Neural progenitor cell (in vitro differentiated cells): Measurements from ENCODE around the gene STX1B. TPM values are rescaled to one million over a fixed set of nuclear protein-coding genes. Genes with fewer than 3 reads are reported as not detected.

Experiments
- DNase-seq: peaks from one replicate; pipeline ENCODE4 v3.0.0-alpha.2; 2016; ENCODE audit warnings: low spot score
- H2AFZ ChIP-seq: fragments of 200-600 bp; sonication (generic); replicated peaks from 2 replicates; pipeline ENCODE4 v1.6.1; 2016; ENCODE audit warnings: antibody characterized with exemption
- H3F3A ChIP-seq: fragments of 200-600 bp; sonication (generic); 2 replicates; pipeline ENCODE4 v1.6.1; 2016; ENCODE audit warnings: antibody characterized with exemption, low read depth
- H3K27ac ChIP-seq: fragments of 200-600 bp; sonication (generic); 2 replicates; pipeline ENCODE4 v1.5.1; 2016; ENCODE audit warnings: mild to moderate bottlenecking
- H3K27me3 ChIP-seq: fragments of 200-600 bp; sonication (generic); 2 replicates; pipeline ENCODE4 v1.6.1; 2016; ENCODE audit warnings: mild to moderate bottlenecking, moderate library complexity
- H3K36me3 ChIP-seq: fragments of 200-600 bp; sonication (generic); 2 replicates; pipeline ENCODE4 v1.5.1; 2016
- H3K4me1 ChIP-seq: fragments of 200-600 bp; sonication (generic); 2 replicates; pipeline ENCODE4 v1.6.1; 2016; ENCODE audit warnings: mixed run types
- H3K4me2 ChIP-seq: fragments of 200-600 bp; sonication (generic); 2 replicates; pipeline ENCODE4 v1.6.1; 2016
- H3K4me3 ChIP-seq: fragments of 200-600 bp; sonication (generic); 2 replicates; pipeline ENCODE4 v1.5.1; 2016
- H3K79me2 ChIP-seq: fragments of 200-600 bp; sonication (generic); 2 replicates; pipeline ENCODE4 v1.6.1; 2016; ENCODE audit warnings: low read depth
- H3K9ac ChIP-seq: fragments of 200-600 bp; sonication (generic); 2 replicates; pipeline ENCODE4 v1.6.1; 2016
- H3K9me3 ChIP-seq: fragments of 200-600 bp; sonication (generic); 2 replicates; pipeline ENCODE4 v1.5.1; 2016; ENCODE audit warnings: low read depth
- H4K20me1 ChIP-seq: fragments of 200-600 bp; sonication (generic); 2 replicates; pipeline ENCODE4 v1.6.1; 2016; ENCODE audit warnings: low read depth
- H3K27ac Mint-ChIP-seq: 3 replicates; pipeline ENCODE4 v1.8.0; 2021; ENCODE audit warnings: mixed read lengths
- H3K27me3 Mint-ChIP-seq: 2 replicates; pipeline ENCODE4 v1.8.0; 2022; ENCODE audit warnings: low read depth, mild to moderate bottlenecking, inconsistent platforms, moderate library complexity, mixed read lengths; ENCODE audit not compliant: insufficient read depth
- H3K36me3 Mint-ChIP-seq: 3 replicates; pipeline ENCODE4 v1.8.0; 2021; ENCODE audit warnings: mixed read lengths
- H3K4me1 Mint-ChIP-seq: 3 replicates; pipeline ENCODE4 v1.8.0; 2021; ENCODE audit warnings: mixed read lengths
- H3K4me3 Mint-ChIP-seq: 3 replicates; pipeline ENCODE4 v1.8.0; 2021; ENCODE audit warnings: mild to moderate bottlenecking, moderate library complexity, mixed read lengths
- H3K9me3 Mint-ChIP-seq: 3 replicates; pipeline ENCODE4 v1.8.0; 2020; ENCODE audit warnings: mixed read lengths
- EZH2 ChIP-seq: fragments of 200-600 bp; sonication (generic); IDR thresholded peaks from 2 replicates; pipeline ENCODE4 v1.6.1; 2017; ENCODE audit warnings: antibody characterized with exemption, mild to moderate bottlenecking, moderate library complexity
- EZH2phosphoT487 ChIP-seq: fragments of 200-600 bp; sonication (generic); IDR thresholded peaks from 2 replicates; pipeline ENCODE4 v1.6.1; 2017; ENCODE audit warnings: antibody characterized with exemption
- total RNA-seq: library from RNA; depleted of rRNA; stranded (reverse); fragments of >200 nt; gene quantifications from 2 replicates; pipeline ENCODE4 v1.2.3, GENCODE V29; 2015; ENCODE audit warnings: low replicate concordance
- TF ChIP-seq, protein P1 (sequence below): fragments of 200-600 bp; sonication (generic); IDR thresholded peaks from 2 replicates; pipeline ENCODE4 v1.5.1; 2017; ENCODE audit warnings: antibody characterized with exemption, mild to moderate bottlenecking

The STX1B gene
- total RNA-seq, 1 donor from 2014 or later: 7.3 TPM

DNA sequence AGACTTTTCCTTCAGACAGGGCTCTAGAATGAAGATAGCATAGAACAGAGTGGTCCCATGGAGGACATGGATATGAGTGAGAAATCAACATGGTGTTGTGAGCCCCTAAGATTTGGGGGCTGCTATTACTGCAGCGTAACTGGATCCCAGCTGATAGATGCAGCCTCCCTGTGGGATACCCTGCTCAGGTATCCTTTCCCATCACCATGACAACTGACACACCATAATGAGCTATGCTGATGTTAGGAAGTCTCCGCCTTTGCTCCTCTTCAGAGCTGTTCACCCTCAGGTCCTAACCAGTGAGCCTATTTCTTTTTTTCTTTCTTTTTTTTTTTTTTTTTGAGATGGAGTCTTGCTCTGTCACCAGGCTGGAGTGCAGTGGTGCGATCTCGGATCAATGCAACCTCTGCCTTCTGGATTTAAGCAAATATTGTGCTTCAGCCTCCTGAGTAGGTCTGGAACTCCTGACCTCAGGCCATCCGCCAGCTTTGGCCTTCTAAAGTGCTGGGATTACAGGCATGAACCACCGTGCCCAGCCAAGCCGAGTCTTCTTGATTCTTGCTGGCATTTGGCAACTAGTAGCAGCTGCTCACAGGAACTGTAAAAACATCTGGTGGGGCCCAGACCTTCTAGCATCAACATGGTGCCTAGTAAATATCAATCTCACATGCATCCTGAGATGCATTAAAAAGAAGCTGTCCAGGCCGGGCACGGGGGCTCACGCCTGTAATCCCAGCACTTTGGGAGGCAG is 40.0 kb upstream of the STX1B start:
- DNase-seq: no peak
- peaks cover 2% of the 10 kb centered on the region for H3K36me3 Mint-ChIP-seq
- Histone ChIP-seq H2AFZ (no peak overlapping the region), H3K36me3 (no peaks in the 10 kb centered on the region), H3K27me3 (no peaks in the 10 kb centered on the region), H3K9me3 (no peaks in the 10 kb centered on the region), H3F3A (peaks cover 3% of the 10 kb centered on the region), H3K9ac (no peak overlapping the region), H3K4me3 (no peak overlapping the region), H3K27ac (no peak overlapping the region), H4K20me1 (no peaks in the 10 kb centered on the region), H3K4me1 (no peaks in the 10 kb centered on the region), H3K4me2 (no peak overlapping the region), H3K79me2 (no peaks in the 10 kb centered on the region)
- TF ChIP-seq, protein P1, sequence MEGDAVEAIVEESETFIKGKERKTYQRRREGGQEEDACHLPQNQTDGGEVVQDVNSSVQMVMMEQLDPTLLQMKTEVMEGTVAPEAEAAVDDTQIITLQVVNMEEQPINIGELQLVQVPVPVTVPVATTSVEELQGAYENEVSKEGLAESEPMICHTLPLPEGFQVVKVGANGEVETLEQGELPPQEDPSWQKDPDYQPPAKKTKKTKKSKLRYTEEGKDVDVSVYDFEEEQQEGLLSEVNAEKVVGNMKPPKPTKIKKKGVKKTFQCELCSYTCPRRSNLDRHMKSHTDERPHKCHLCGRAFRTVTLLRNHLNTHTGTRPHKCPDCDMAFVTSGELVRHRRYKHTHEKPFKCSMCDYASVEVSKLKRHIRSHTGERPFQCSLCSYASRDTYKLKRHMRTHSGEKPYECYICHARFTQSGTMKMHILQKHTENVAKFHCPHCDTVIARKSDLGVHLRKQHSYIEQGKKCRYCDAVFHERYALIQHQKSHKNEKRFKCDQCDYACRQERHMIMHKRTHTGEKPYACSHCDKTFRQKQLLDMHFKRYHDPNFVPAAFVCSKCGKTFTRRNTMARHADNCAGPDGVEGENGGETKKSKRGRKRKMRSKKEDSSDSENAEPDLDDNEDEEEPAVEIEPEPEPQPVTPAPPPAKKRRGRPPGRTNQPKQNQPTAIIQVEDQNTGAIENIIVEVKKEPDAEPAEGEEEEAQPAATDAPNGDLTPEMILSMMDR: no peak
- TF ChIP-seq EZH2phosphoT487: no peak
- TF ChIP-seq EZH2: no peak
- peaks cover 3% of the 10 kb centered on the region for H3K27me3 Mint-ChIP-seq
- H3K27ac Mint-ChIP-seq: no peak overlapping the region
- no peak overlapping the region for H3K4me3 Mint-ChIP-seq
- peaks cover 5% of the 10 kb centered on the region for H3K4me1 Mint-ChIP-seq
- no peaks in the 10 kb centered on the region for H3K9me3 Mint-ChIP-seq

DNA sequence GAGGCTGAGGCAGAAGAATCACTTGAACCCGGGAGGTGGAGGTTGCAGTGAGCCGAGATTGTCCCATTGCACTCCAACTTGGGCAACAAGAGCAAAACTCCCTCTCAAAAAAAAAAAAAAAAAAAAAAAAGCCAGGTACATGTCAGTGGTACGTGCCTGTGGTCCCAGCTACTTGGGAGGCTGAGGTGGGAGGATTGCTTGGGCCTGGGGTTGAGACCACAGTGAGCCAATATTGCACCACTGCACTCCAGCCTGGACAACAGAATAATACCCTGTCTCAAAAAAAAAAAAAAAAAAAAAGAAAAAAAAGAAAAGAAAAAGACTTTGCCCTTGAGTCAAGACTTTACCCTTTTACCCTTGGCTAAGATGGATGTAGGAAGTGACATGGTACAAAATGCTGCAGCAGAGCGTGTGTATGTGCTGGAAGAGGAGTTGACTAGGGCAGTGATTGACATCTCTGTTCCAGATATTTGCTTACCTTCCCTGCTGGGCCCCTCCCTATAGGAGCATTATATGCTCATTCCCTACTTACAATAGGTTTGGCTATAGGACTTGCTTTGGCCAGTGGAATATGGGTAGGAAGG is 33.6 kb upstream of the STX1B start:
- Mint-ChIP-seq H3K4me1 (no peaks in the 10 kb centered on the region), H3K36me3 (peaks cover 4% of the 10 kb centered on the region), H3K27me3 (no peaks in the 10 kb centered on the region), H3K4me3 (no peak overlapping the region), H3K27ac (no peak overlapping the region), H3K9me3 (no peaks in the 10 kb centered on the region)
- Histone ChIP-seq H3K9ac (no peak overlapping the region), H3K4me2 (no peak overlapping the region), H3K4me1 (no peaks in the 10 kb centered on the region), H3K79me2 (no peaks in the 10 kb centered on the region), H3K9me3 (no peaks in the 10 kb centered on the region), H3K27me3 (no peaks in the 10 kb centered on the region), H3K36me3 (no peaks in the 10 kb centered on the region), H3K4me3 (no peak overlapping the region), H4K20me1 (no peaks in the 10 kb centered on the region), H3K27ac (no peak overlapping the region), H3F3A (peaks cover 9% of the 10 kb centered on the region), H2AFZ (no peak overlapping the region)
- no peak for TF ChIP-seq EZH2phosphoT487
- TF ChIP-seq EZH2: no peak
- TF ChIP-seq, protein P1: no peak
- DNase-seq: no peak

DNA sequence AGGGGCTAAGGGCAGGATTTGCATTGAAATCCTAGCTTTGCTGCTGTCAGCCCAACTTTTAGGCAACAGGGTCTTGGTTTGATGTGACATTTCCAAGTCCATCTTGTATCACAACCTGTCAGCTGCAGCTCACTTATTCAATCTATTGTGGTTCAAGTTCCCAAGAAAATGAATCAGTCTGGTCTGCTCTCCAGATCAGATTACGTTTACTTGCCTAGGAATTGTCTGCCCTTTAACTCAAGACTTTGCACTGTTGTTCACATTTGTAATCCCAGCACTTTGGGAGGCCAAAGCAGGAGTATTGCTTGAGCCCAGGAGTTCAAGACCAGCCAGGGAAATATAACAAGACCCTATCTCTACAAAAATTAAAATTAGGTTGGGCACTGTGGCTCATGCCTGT is 32.9 kb upstream of the STX1B start:
- Histone ChIP-seq H3F3A (peaks cover 9% of the 10 kb centered on the region), H4K20me1 (no peaks in the 10 kb centered on the region), H3K27me3 (no peaks in the 10 kb centered on the region), H3K4me1 (no peaks in the 10 kb centered on the region), H3K9ac (no peak overlapping the region), H3K4me3 (no peak overlapping the region), H3K27ac (no peak overlapping the region), H3K79me2 (no peaks in the 10 kb centered on the region), H2AFZ (no peak overlapping the region), H3K4me2 (no peak overlapping the region), H3K9me3 (no peaks in the 10 kb centered on the region), H3K36me3 (no peaks in the 10 kb centered on the region)
- Mint-ChIP-seq H3K4me3 (no peak overlapping the region), H3K27me3 (no peaks in the 10 kb centered on the region), H3K36me3 (peaks cover 4% of the 10 kb centered on the region), H3K27ac (no peak overlapping the region), H3K9me3 (no peaks in the 10 kb centered on the region), H3K4me1 (no peaks in the 10 kb centered on the region)
- TF ChIP-seq EZH2 (no peak), EZH2phosphoT487 (no peak)
- TF ChIP-seq, protein P1: no peak
- DNase-seq: no peak
